Effector memory CD8-positive, alpha-beta T cell (primary cell): Measurements from ENCODE around the gene RELL1.

Experiments used
- ATAC-seq: fragments of 150-1000 bp; cut with Tn5 transposase; replicated peaks from 2 replicates; pipeline ENCODE4 v1.10.0; 2021; ENCODE audit warnings: mild to moderate bottlenecking, moderate library complexity
- DNase-seq, 3 experiments: peaks; one replicate each; pipeline ENCODE4 v3.0.0; 2021
- H3K27ac Mint-ChIP-seq, 2 donors: one replicate each; pipeline ENCODE4 v1.8.0; 2022; ENCODE audit warnings: mild to moderate bottlenecking in 2 of 2, mixed read lengths in 2 of 2, moderate library complexity in 2 of 2
- H3K27me3 Mint-ChIP-seq, 2 donors: one replicate each; pipeline ENCODE4 v1.8.0; 2022; ENCODE audit warnings: mixed read lengths in 2 of 2
- H3K36me3 Mint-ChIP-seq: one replicate; pipeline ENCODE4 v1.8.0; 2022; ENCODE audit warnings: mild to moderate bottlenecking, moderate library complexity, mixed read lengths; ENCODE audit not compliant: insufficient read depth
- H3K4me1 Mint-ChIP-seq, 2 donors: one replicate each; pipeline ENCODE4 v1.8.0; 2022; ENCODE audit warnings: low read depth in 2 of 2, mixed read lengths in 2 of 2
- H3K4me3 Mint-ChIP-seq, 2 donors: one replicate each; pipeline ENCODE4 v1.8.0; 2022; ENCODE audit warnings: mild to moderate bottlenecking in 2 of 2, mixed read lengths in 2 of 2, moderate library complexity in 2 of 2
- H3K9me3 Mint-ChIP-seq, 2 donors: one replicate each; pipeline ENCODE4 v1.8.0; 2022; ENCODE audit warnings: mixed read lengths in 2 of 2

RELL1 gene

GRCh38 chr4:37584493-37585060 lies 101.6 kb downstream of the RELL1 start:
- Mint-ChIP-seq H3K36me3 (peaks cover 4% of the 10 kb centered on the region), H3K27ac (peak overlapping the region in 1 of 2 donors; percentile 62)

DNA sequence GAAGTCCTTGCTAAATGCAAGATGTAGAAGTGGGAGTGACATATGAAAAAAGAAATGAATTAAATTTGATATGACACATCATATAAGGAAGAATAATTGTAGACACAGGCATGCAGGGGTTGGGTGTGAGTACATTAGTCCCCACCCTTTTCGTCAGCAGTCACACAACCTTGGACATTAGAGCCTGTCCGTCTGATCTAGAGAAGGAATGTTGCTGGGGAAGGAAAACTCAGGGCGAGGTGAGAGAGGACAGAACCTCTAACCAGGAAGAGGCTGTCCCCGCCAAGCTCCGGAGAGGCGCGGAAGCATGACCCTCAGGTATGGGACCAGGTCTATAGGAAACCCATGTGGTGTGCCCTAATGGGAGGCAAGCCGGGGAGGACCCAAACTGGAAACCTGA lies 102.1 kb downstream of the RELL1 start:
- no peak for ATAC-seq
- Mint-ChIP-seq H3K4me3 (no peak overlapping the region), H3K4me1 (no peaks in the 10 kb centered on the region), H3K9me3 (peaks cover 8 to 17% of the 10 kb centered on the region in 2 donors), H3K27me3 (peaks cover 30 to 58% of the 10 kb centered on the region in 2 donors), H3K27ac (peak overlapping the region in 1 of 2 donors; percentile 62), H3K36me3 (peaks cover 4% of the 10 kb centered on the region)
- DNase-seq: no peak

More at GRCh38 chr4:37584493-37585060, 101.6 kb downstream of the RELL1 start:
- Mint-ChIP-seq H3K9me3 (peaks cover 7 to 14% of the 10 kb centered on the region in 2 donors), H3K27me3 (peaks cover 25 to 54% of the 10 kb centered on the region in 2 donors), H3K4me1 (no peaks in the 10 kb centered on the region), H3K4me3 (no peak overlapping the region)
- ATAC-seq: no peak
- no peak for DNase-seq

DNA sequence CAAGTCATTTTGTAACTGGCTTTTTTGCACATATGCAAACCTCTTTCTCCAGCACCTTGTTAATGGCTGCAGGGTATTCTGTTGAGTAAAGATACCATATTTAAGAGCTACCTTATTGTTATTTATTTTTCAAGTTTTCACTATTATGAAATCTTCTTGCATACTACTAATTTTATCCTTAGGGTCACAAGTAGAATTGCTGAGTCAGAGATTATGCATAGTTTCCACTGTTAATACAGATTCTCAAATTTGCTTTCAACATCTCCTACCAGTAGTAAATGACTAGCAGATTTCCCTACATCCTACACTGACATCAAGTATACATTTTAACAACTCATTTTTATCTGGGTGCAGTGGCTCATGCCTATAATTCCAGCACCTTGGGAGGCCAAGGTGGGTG lies 112.6 kb downstream of the RELL1 start:
- no peaks in the 10 kb centered on the region for H3K4me1 Mint-ChIP-seq
- DNase-seq (no peak), ATAC-seq (no peak)
- peaks cover 12 to 13% of the 10 kb centered on the region in 2 donors for H3K27me3 Mint-ChIP-seq
- H3K9me3 Mint-ChIP-seq: peaks cover 1 to 24% of the 10 kb centered on the region in 2 donors
- no peak overlapping the region for H3K4me3 Mint-ChIP-seq
- no peak overlapping the region for H3K27ac Mint-ChIP-seq
- no peaks in the 10 kb centered on the region for H3K36me3 Mint-ChIP-seq

- DNase-seq: no peak
- no peak overlapping the region for H3K4me3 Mint-ChIP-seq
- no peak overlapping the region for H3K27ac Mint-ChIP-seq
- H3K4me1 Mint-ChIP-seq: no peaks in the 10 kb centered on the region
- no peaks in the 10 kb centered on the region for H3K9me3 Mint-ChIP-seq
- no peak for ATAC-seq
- H3K36me3 Mint-ChIP-seq: peaks cover under 1% of the 10 kb centered on the region
- H3K27me3 Mint-ChIP-seq: no peaks in the 10 kb centered on the region
These were observed 117.7 kb downstream of the RELL1 start for GRCh38 chr4:37568489-37568888.

- no peak for ATAC-seq
- Mint-ChIP-seq H3K27me3 (no peaks in the 10 kb centered on the region), H3K4me3 (no peak overlapping the region), H3K36me3 (peaks cover 5% of the 10 kb centered on the region), H3K9me3 (no peaks in the 10 kb centered on the region), H3K4me1 (no peaks in the 10 kb centered on the region), H3K27ac (no peak overlapping the region)
- no peak for DNase-seq
These were observed 118.3 kb downstream of the RELL1 start for GRCh38 chr4:37567836-37568235.

GRCh38 chr4:37562592-37562991 lies 123.6 kb downstream of the RELL1 start:
- H3K27me3 Mint-ChIP-seq: no peaks in the 10 kb centered on the region
- H3K4me3 Mint-ChIP-seq: no peak overlapping the region

DNA sequence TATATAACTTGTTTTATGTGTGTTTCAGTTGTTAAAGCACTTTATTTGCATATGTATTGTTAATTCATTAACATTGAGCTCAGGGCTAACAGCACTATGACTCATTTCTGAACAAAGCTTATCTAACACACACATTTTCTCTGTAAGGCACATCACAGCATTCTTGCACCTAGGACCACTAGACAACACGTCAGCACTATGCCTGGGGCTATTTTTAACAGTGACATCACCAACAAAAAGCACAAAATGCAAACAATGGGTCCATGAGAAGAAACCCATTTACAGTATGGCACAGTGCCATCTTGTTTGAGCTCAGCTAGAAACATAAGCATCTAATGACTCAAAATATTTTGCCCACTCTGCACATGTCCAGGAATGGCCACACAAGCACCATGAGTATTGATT lies 124.4 kb downstream of the RELL1 start:
- DNase-seq (no peak), ATAC-seq (no peak)
- Mint-ChIP-seq H3K9me3 (no peaks in the 10 kb centered on the region), H3K36me3 (peaks cover 5% of the 10 kb centered on the region), H3K4me1 (no peaks in the 10 kb centered on the region), H3K27ac (no peak overlapping the region), H3K27me3 (no peaks in the 10 kb centered on the region), H3K4me3 (no peak overlapping the region)

More at GRCh38 chr4:37562592-37562991, 123.6 kb downstream of the RELL1 start:
- ATAC-seq: no peak
- H3K9me3 Mint-ChIP-seq: no peaks in the 10 kb centered on the region
- H3K4me1 Mint-ChIP-seq: no peaks in the 10 kb centered on the region
- H3K36me3 Mint-ChIP-seq: peaks cover 5% of the 10 kb centered on the region
- no peak for DNase-seq
- no peak overlapping the region for H3K27ac Mint-ChIP-seq

GRCh38 chr4:37561196-37561802 lies 124.9 kb downstream of the RELL1 start:
- Mint-ChIP-seq H3K4me3 (no peak overlapping the region), H3K9me3 (no peaks in the 10 kb centered on the region), H3K36me3 (peaks cover 5% of the 10 kb centered on the region), H3K4me1 (no peaks in the 10 kb centered on the region), H3K27me3 (no peaks in the 10 kb centered on the region), H3K27ac (no peak overlapping the region)
- DNase-seq: no peak
- ATAC-seq: no peak
